ENCODE data around the gene RAP1GAP.

Gene RAP1GAP

GRCh38 chr1:21553116-21553926 is 115.8 kb downstream of the RAP1GAP start:
- no peak for DNase-seq

- DNase-seq = no peak
Observed at GRCh38 chr1:21552715-21553114, 116.4 kb downstream of the RAP1GAP start.

GRCh38 chr1:21550866-21551475 is 118.2 kb downstream of the RAP1GAP start:
- DNase-seq = no peak

DNA sequence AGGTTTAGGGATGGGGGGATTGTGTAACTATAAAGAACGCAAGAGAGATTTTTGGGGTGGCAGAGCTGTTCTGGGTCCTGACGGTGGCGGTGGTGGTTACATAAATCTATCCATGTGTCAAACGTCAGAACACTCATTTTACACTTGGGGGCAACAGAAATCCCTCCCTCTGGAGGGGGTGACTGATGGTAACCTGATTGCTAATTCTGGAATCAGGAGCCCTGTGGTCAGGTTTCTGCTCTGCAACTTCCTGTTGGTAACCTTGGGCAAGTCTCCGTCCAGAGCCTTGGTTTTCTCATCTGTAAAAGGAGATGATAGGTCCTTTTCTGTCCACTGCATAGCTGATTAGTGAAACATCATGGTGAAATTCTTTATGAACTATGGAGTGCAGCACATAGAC is 119.1 kb downstream of the RAP1GAP start:
- DNase-seq = no peak

DNA sequence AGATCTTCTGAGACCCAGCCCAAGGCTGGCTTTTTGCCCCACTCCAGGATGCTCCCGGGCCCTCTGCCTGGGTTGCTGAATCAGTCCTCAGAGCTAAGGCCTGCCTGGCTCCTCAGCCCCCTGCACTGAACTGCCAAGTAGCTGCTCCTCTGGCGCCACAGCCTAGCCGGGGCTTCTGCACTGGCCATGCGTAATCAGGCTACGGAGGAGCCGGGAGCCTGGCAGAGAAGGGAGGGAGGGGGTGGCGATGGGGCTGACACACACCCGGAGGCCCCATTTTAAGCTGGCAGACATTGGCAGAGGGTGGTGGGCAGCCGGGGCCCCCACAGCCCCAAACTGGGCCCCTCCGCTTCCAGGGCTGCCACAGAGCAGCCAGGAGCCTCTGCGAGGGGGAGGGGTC is 121.3 kb downstream of the RAP1GAP start:
- peak in 43 of 56 donors; percentile 7 to 84 (median 39) for DNase-seq

Data from amygdala (tissue), 56 donors.